ENCODE results near the gene FSD1L. TPM values are rescaled to one million over a fixed set of nuclear protein-coding genes. Genes with fewer than 3 reads are reported as not detected.

The FSD1L gene
- total RNA-seq, 1 experiment from 2014 or later: 5.7 TPM

DNA sequence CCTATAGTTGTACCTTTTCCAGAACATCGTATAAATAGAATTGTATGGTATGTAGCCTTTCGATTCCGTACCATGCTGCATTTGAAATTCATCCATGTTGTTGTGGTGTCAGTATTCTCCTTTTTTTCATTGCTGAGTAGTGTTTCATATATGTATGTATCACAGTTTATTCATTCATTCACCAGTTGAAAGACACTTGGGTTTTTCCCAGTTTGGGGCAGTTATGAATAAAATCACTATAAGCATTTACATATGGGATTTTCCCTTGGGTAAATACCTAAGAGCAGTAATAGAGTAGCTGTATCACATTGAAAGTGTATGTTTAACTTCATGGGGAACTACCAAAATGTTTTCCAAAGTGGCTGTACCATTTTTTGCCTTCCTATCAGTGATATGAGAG, 94.0 kb downstream of the FSD1L start:
- CTCF ChIA-PET: no interaction called here
- no TSS peak for BruUV-seq (replicated peaks)
- H3K9me3 ChIP-seq: no peaks in the 10 kb centered on the region

DNA sequence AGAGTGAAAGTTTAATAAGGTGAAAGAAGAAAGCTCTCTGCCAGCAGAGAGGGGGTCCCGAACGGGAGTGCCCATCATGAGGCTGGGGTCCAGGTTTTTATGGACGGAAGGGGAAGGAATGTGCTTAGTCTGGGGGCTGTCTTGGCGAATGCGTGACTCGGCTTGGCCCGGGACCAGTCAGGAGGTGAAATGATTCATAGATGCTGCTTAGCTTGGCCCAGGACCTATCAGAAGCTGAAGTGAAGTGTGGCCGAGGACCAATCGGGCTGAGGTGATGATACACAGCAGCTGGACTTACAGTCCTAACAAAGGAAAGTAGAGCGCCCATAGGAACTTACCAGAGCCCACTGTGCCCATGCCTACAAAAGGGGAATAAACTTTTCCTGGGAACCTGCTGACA, 106.2 kb downstream of the FSD1L start:
- POLR2A ChIA-PET: no interaction called here
- H3K27ac Mint-ChIP-seq (ENCODE audit: unreplicated experiment): no peak overlapping the region
- H3K36me3 ChIP-seq (ENCODE audit: control insufficient read depth, insufficient read depth, low read length): no peaks in the 10 kb centered on the region
- H3K27me3 Mint-ChIP-seq (ENCODE audit: insufficient read depth, unreplicated experiment): no peaks in the 10 kb centered on the region
- DNase-seq: no peak
- CTCF ChIA-PET: no interaction called here
- intact Hi-C loops (cut with micrococcal nuclease; ENCODE audit: unreplicated experiment): no loop called here
- no peak overlapping the region for H3K4me3 ChIP-seq (ENCODE audit: low read depth, low read length)
- BruUV-seq (replicated peaks): no TSS peak
- no peaks in the 10 kb centered on the region for H3K27me3 ChIP-seq (replicated peaks; ENCODE audit: control insufficient read depth, insufficient read depth, low read length)
- H3K4me1 Mint-ChIP-seq (ENCODE audit: low read depth, unreplicated experiment): peaks cover 7% of the 10 kb centered on the region
- H3K9me3 Mint-ChIP-seq (ENCODE audit: unreplicated experiment): no peaks in the 10 kb centered on the region
- no peak overlapping the region for H3K4me3 Mint-ChIP-seq (ENCODE audit: unreplicated experiment)
- TF ChIP-seq, protein P1, sequence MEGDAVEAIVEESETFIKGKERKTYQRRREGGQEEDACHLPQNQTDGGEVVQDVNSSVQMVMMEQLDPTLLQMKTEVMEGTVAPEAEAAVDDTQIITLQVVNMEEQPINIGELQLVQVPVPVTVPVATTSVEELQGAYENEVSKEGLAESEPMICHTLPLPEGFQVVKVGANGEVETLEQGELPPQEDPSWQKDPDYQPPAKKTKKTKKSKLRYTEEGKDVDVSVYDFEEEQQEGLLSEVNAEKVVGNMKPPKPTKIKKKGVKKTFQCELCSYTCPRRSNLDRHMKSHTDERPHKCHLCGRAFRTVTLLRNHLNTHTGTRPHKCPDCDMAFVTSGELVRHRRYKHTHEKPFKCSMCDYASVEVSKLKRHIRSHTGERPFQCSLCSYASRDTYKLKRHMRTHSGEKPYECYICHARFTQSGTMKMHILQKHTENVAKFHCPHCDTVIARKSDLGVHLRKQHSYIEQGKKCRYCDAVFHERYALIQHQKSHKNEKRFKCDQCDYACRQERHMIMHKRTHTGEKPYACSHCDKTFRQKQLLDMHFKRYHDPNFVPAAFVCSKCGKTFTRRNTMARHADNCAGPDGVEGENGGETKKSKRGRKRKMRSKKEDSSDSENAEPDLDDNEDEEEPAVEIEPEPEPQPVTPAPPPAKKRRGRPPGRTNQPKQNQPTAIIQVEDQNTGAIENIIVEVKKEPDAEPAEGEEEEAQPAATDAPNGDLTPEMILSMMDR (IDR thresholded peaks at IDR 0.05; ENCODE audit: insufficient read depth in 1 of 2, low read depth in 1 of 2, low read length in 1 of 2, severe bottlenecking in 1 of 2, unreplicated experiment in 1 of 2): no peak
- H3K9me3 ChIP-seq: no peaks in the 10 kb centered on the region
- H3K4me1 ChIP-seq: no peaks in the 10 kb centered on the region
- peaks cover 13% of the 10 kb centered on the region for H3K36me3 Mint-ChIP-seq (ENCODE audit: insufficient read depth, unreplicated experiment)

More for the DNA sequence above, 94.0 kb downstream of the FSD1L start:
- Mint-ChIP-seq H3K4me1 (ENCODE audit: low read depth, unreplicated experiment) (no peaks in the 10 kb centered on the region), H3K9me3 (ENCODE audit: unreplicated experiment) (no peaks in the 10 kb centered on the region), H3K36me3 (ENCODE audit: insufficient read depth, unreplicated experiment) (no peaks in the 10 kb centered on the region), H3K27me3 (ENCODE audit: insufficient read depth, unreplicated experiment) (no peaks in the 10 kb centered on the region), H3K27ac (ENCODE audit: unreplicated experiment) (no peak overlapping the region), H3K4me3 (ENCODE audit: unreplicated experiment) (no peak overlapping the region)
- Histone ChIP-seq H3K27me3 (replicated peaks; ENCODE audit: control insufficient read depth, insufficient read depth, low read length) (no peaks in the 10 kb centered on the region), H3K4me1 (no peaks in the 10 kb centered on the region), H3K36me3 (ENCODE audit: control insufficient read depth, insufficient read depth, low read length) (no peaks in the 10 kb centered on the region), H3K4me3 (ENCODE audit: low read depth, low read length) (no peak overlapping the region)
- TF ChIP-seq, protein P1 (IDR thresholded peaks at IDR 0.05; ENCODE audit: insufficient read depth in 1 of 2, low read depth in 1 of 2, low read length in 1 of 2, severe bottlenecking in 1 of 2, unreplicated experiment in 1 of 2): no peak
- DNase-seq: no peak
- POLR2A ChIA-PET: no interaction called here
- intact Hi-C loops (cut with micrococcal nuclease; ENCODE audit: unreplicated experiment): no loop called here

DNA sequence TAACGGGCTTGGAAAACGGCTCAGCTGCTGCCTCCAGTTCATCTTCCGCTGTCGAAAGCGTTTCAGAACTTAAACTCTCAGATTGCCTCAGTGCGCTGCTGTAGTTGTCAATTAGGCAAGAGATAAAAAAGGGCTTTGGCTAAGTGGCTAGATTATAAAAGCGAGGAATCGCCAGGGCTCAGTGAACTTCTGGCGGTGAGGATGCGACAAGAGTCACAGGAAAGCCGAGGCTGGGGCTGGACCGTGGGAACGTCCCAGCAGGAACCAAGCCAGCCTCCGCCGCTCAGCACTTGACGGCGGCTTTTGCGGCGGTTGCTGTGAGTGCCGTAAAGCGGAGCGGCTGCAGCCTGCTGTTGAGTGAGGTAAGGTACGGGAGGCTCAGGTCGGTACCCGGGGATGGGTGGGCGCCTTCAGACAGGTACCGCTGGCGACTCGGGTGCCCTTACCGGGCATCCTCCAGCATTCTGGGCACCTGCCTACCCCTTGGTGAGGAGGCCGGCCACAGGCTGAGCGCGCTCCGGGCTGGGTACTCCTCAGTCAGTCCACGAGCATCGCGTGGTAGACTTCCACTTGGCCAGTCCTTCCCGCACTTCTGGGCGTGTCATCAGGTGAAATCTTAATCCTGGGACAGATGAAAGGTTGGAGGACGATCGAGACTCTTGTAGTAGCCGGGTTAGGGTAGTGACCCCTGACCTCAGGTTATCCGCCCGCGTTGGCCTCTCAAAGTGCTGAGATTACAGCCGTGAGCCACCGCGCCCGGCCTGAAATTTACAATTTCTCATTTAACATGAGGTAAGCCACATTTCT, 110.2 kb downstream of the FSD1L start, which contains the start of gene FKTN:
Gene FKTN, plus strand, starts transcription at position 328 of the 807 bp plus-strand sequence. CDS start 16,902 bp downstream, outside the sequence.
- H3K4me1 Mint-ChIP-seq (ENCODE audit: low read depth, unreplicated experiment): peaks cover 8% of the 10 kb centered on the region
- peak; percentile 90 to 91 for DNase-seq
- no peaks in the 10 kb centered on the region for H3K4me1 ChIP-seq
- ChIA-PET CTCF (no interaction called here), POLR2A (no interaction called here)
- TF ChIP-seq, protein P1 (IDR thresholded peaks at IDR 0.05; ENCODE audit: insufficient read depth in 1 of 2, low read depth in 1 of 2, low read length in 1 of 2, severe bottlenecking in 1 of 2, unreplicated experiment in 1 of 2): no peak
- peak within 1 kb of the TSS; percentile 92 for H3K4me3 ChIP-seq (ENCODE audit: low read depth, low read length)
- peak within 1 kb of the TSS; percentile 96 for H3K4me3 Mint-ChIP-seq (ENCODE audit: unreplicated experiment)
- peaks cover 21% of the 10 kb centered on the region for H3K9me3 Mint-ChIP-seq (ENCODE audit: unreplicated experiment)
- peaks cover 6% of the 10 kb centered on the region for H3K9me3 ChIP-seq
- intact Hi-C loops (cut with micrococcal nuclease; ENCODE audit: unreplicated experiment): no loop called here
- no peaks in the 10 kb centered on the region for H3K27me3 ChIP-seq (replicated peaks; ENCODE audit: control insufficient read depth, insufficient read depth, low read length)
- H3K36me3 Mint-ChIP-seq (ENCODE audit: insufficient read depth, unreplicated experiment): peaks cover 28% of the 10 kb centered on the region
- BruUV-seq (replicated peaks): no TSS peak
- H3K27ac Mint-ChIP-seq (ENCODE audit: unreplicated experiment): peak within 1 kb of the TSS; percentile 81
- H3K36me3 ChIP-seq (ENCODE audit: control insufficient read depth, insufficient read depth, low read length): no peaks in the 10 kb centered on the region
- H3K27me3 Mint-ChIP-seq (ENCODE audit: insufficient read depth, unreplicated experiment): no peaks in the 10 kb centered on the region
